HG03139 (cell line): ENCODE measurements around the gene C1GALT1.
A peak's percentile ranks its signal among the peaks of the same experiment; 100 is the strongest.
"Not testable (repeated sequence)": the region's sequence is repeated elsewhere in the genome, so short reads cannot be mapped to it uniquely, and the experiment has no call there.

ENCODE experiments used
- ATAC-seq: cut with Tn5 transposase; IDR thresholded peaks from one replicate; pipeline ENCODE4 v1.9.1; 2021; ENCODE audit not compliant: unreplicated experiment

Gene C1GALT1

GRCh38 chr7:7231865-7232264 is 49.5 kb downstream of the C1GALT1 start:
- no peak for ATAC-seq

GRCh38 chr7:7235347-7235746 is 53.0 kb downstream of the C1GALT1 start:
- no peak for ATAC-seq

DNA sequence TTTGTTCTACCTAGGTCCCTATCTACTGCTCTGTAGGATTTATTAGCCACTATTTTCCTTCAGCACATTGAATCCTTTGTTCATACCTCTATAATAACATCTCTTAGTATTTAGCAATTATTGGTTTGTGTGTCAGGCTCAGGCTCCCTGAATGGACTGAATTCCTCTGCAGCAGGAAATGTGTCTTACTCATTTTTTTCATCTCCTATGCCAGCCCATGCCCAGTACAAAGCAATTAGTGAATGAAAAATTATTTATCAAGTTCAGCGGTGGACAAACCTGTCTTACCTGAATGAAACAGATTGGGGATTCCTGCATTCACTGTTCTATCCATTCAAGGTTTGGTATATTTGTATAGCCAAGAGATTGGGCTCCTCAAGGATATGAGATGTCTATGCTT is 53.7 kb downstream of the C1GALT1 start:
- ATAC-seq = no peak

GRCh38 chr7:7237201-7237977 is 55.0 kb downstream of the C1GALT1 start:
- ATAC-seq = no peak

- ATAC-seq = no peak
Observed at GRCh38 chr7:7237978-7238267, 55.6 kb downstream of the C1GALT1 start.

- ATAC-seq = no peak
Observed at GRCh38 chr7:7239346-7239745, 57.0 kb downstream of the C1GALT1 start.

DNA sequence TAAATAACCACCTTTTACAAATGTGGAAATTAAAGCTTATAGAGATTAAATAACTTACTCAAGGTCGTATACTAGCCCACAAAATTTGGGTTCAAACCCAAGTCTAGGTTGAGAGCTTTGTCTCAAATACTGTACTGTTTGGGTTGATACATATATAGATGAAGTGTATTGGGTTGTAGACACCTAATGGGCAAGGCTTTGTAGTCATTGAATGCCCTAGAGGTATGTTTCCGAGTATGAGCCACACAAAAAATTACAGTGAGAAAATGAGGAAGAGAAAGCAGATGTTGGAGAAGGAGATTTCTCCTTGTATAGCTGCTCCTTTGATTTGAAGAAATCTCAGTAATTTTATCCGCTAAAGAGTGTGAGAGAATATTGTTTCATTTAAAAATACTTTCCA is 60.6 kb downstream of the C1GALT1 start:
- no peak for ATAC-seq

- not testable (repeated sequence) for ATAC-seq
Observed at GRCh38 chr7:7245233-7245632, 62.9 kb downstream of the C1GALT1 start.

DNA sequence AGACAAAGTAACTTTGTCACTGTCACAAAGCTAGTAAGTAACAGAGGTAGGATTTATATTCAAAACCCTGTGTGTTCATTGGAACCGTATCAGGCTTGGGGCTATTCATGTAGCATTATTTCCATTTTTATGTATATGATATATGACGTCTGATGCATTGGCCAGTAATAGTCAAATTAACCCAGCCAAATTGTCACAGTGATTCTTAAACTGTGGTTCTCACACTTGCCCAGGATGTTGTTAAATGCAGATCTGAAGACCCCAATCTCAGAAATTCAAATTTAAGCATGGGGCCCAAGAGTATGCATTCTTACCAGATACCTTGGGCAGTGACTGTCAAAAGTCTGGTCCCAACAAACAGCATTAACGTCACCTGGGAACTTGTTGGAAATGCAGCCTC is 63.9 kb downstream of the C1GALT1 start:
- ATAC-seq = no peak

- no peak for ATAC-seq
Observed at GRCh38 chr7:7247658-7248057, 65.3 kb downstream of the C1GALT1 start.

GRCh38 chr7:7249814-7250213 is 67.5 kb downstream of the C1GALT1 start:
- no peak for ATAC-seq

DNA sequence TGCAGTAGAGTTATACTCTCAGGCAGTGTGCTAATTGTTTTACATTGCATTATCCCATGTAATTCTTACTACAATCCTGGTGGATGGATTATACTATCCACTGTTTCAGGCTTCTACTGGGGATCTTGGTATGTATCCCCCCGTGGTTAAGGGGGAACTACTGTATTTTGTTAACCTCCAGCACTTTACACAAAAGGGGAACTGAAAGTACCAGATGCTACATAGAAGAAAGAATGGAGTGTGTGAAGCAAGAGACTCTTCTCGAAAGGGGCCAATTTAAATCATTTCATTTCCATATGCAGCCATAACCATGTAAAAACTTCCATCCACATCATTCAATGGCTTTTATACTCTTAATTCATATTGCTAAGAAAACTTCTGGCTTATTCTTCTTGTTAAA is 69.4 kb downstream of the C1GALT1 start:
- peak; percentile 89 for ATAC-seq

- no peak for ATAC-seq
Observed at GRCh38 chr7:7254319-7254718, 72.0 kb downstream of the C1GALT1 start.

GRCh38 chr7:7254908-7255307 is 72.6 kb downstream of the C1GALT1 start:
- ATAC-seq = no peak

DNA sequence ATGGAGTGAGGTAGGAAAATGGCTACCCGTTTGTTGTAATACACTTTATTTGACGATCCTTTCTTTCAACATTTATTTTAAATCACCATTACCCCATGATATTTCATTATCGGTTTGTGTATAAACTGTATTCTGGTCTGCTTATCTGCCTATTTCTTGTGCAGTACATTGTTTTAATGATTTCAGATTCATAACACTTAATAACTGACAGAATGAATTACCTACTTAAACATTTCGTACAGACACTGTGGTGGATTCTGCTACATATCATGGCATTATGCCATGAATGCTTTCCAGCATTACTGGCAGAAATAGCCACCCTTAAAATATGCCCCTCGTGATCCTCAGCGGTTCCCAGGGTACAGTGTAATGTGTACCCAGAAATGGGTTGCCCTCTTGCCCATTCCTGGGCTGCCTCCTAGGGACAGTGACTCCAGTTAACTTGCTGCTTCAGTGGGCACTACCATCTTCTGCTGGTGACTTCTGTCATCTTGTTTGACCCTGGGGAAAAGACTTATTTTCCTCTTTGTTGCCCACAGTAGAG is 74.5 kb downstream of the C1GALT1 start:
- no peak for ATAC-seq

DNA sequence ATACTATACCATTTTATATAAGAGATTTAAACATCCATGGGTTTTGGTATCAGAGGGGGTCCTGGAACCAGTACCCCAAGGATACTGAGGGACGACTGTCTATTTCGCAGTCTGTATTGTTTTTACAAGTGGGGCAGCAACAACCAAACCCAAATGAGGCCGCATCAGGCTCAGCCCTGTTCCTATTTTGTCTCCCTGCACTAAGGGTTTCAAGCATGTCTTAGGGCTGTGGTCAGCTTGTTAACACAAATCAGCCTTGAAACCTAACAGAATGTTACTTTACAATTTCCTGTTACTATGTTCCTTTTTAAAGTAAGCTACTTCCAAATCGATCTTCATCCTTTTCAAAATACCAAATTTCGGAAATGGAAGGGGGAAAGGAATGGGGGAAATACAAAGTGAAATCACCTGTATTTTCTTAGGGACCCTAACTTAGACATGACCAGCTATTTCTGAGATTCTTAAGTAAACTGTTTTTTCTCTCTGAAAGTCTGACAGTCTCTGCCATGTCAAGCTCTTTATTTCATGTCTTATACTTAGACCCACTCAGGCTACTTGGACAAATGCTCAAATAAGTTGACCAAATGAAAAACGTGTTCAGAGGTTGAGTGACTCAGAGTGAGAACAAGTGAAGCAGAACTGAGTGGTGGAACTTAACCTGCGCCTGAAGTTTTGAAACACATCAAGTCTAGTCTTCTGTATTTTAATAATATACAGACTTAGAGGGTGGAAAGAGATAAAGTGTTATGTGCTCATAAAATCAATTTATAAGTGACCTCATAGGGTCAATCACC is 75.8 kb downstream of the C1GALT1 start:
- peak; percentile 80 for ATAC-seq

DNA sequence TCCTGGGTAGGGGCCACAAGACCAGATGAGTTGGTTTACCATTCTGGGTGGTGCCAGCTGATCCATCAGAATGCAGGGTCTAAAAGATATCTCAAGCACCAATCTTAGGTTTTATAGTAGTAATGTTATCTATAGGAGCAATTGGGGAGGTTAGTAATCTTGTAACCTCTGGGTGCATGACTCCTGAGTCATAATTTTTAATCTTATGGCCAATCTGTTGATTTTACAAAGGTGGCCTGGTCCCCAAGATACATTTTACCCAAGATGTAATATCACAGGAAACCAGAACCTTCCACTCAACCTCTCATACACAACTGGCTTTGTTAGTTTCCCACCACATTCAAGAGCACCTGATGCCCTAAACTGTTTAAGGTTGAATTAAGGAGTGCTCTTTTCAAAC is 79.5 kb downstream of the C1GALT1 start:
- no peak for ATAC-seq

GRCh38 chr7:7263297-7264230 is 81.2 kb downstream of the C1GALT1 start:
- ATAC-seq = no peak

GRCh38 chr7:7264306-7265040 is 82.1 kb downstream of the C1GALT1 start:
- no peak for ATAC-seq
